Liver (tissue), 9 donors: ENCODE results near the gene CYB5R4. TPM values are rescaled to one million over a fixed set of nuclear protein-coding genes. Genes with fewer than 3 reads are reported as not detected.

ENCODE experiments used
- DNase-seq: peaks from one replicate; pipeline ENCODE4 v3.0.0-alpha.2; 2017; ENCODE audit warnings: low spot score
- H3K27ac ChIP-seq, 2 donors: one replicate each; pipeline ENCODE4 v1.7.0; 2013; ENCODE audit warnings: inconsistent platforms in 2 of 2, low read length in 2 of 2, control low read depth in 1 of 2, low read depth in 1 of 2, mild to moderate bottlenecking in 1 of 2
- H3K27me3 ChIP-seq, 4 donors: one replicate each; pipeline versions ENCODE4 v1.6.1 to v1.7.0; 2013; ENCODE audit warnings: low read length in 3 of 4, inconsistent platforms in 1 of 4, mild to moderate bottlenecking in 1 of 4, moderate library complexity in 1 of 4; ENCODE audit not compliant: control insufficient read depth in 4 of 4, insufficient read depth in 4 of 4
- H3K36me3 ChIP-seq, 4 donors: one replicate each; pipeline versions ENCODE4 v1.6.1 to v1.7.0; 2013; ENCODE audit warnings: low read length in 3 of 4, mild to moderate bottlenecking in 3 of 4, low read depth in 1 of 4, moderate library complexity in 1 of 4; ENCODE audit not compliant: control insufficient read depth in 4 of 4, insufficient read depth in 3 of 4
- H3K4me1 ChIP-seq, 4 donors: one replicate each; pipeline versions ENCODE4 v1.6.1 to v1.7.0; 2013; ENCODE audit warnings: low read length in 3 of 4, mild to moderate bottlenecking in 3 of 4, moderate library complexity in 1 of 4; ENCODE audit not compliant: control insufficient read depth in 4 of 4, insufficient read depth in 4 of 4
- H3K4me3 ChIP-seq, 3 donors: one replicate each; pipeline versions ENCODE4 v1.6.1 to v1.7.0; 2013; ENCODE audit warnings: low read length in 3 of 3, control low read depth in 1 of 3, low read depth in 1 of 3, mild to moderate bottlenecking in 1 of 3
- H3K9ac ChIP-seq, 2 donors: one replicate each; pipeline ENCODE4 v1.7.0; 2013; ENCODE audit warnings: low read length in 2 of 2, mild to moderate bottlenecking in 2 of 2, moderate library complexity in 2 of 2, control low read depth in 1 of 2, low read depth in 1 of 2
- H3K9me3 ChIP-seq, 4 donors: one replicate each; pipeline versions ENCODE4 v1.6.1 to v1.7.0; 2013; ENCODE audit warnings: low read length in 3 of 4; ENCODE audit not compliant: control insufficient read depth in 4 of 4
- ATF3 ChIP-seq: IDR thresholded peaks from 2 replicates; pipeline ENCODE4 v1.6.1; 2016; ENCODE audit warnings: antibody characterized with exemption
- EGR1 ChIP-seq, 2 donors: IDR thresholded peaks; 2 replicates each; pipeline ENCODE4 v1.6.1; 2016 to 2018; ENCODE audit warnings: antibody characterized with exemption in 2 of 2, low read depth in 2 of 2
- FOXA1 ChIP-seq: IDR thresholded peaks from 2 replicates; pipeline ENCODE4 v1.6.1; 2016; ENCODE audit warnings: antibody characterized with exemption
- FOXA2 ChIP-seq: IDR thresholded peaks from 2 replicates; pipeline ENCODE4 v1.6.1; 2016; ENCODE audit warnings: antibody characterized with exemption
- GABPA ChIP-seq, 2 donors: IDR thresholded peaks in 1 of 2; conservative IDR thresholded peaks in 1 of 2; 2 replicates each; pipeline ENCODE4 v1.6.1; 2016; ENCODE audit warnings: antibody characterized with exemption in 2 of 2, mild to moderate bottlenecking in 1 of 2, moderate library complexity in 1 of 2
- HNF4A ChIP-seq, 2 donors: conservative IDR thresholded peaks; 2 replicates each; pipeline ENCODE4 v1.6.1; 2016; ENCODE audit warnings: antibody characterized with exemption in 2 of 2, mild to moderate bottlenecking in 2 of 2
- HNF4G ChIP-seq: IDR thresholded peaks from 2 replicates; pipeline ENCODE4 v1.6.1; 2016; ENCODE audit warnings: antibody characterized with exemption
- JUND ChIP-seq, 2 donors: IDR thresholded peaks; 2 replicates each; pipeline ENCODE4 v1.6.1; 2016; ENCODE audit warnings: antibody characterized with exemption in 2 of 2
- NR2F2 ChIP-seq: IDR thresholded peaks from 2 replicates; pipeline ENCODE4 v1.6.1; 2016; ENCODE audit warnings: antibody characterized with exemption
- RAD21 ChIP-seq, 2 donors: IDR thresholded peaks; 2 replicates each; pipeline ENCODE4 v1.6.1; 2016; ENCODE audit warnings: antibody characterized with exemption in 2 of 2, mild to moderate bottlenecking in 2 of 2
- REST ChIP-seq: IDR thresholded peaks from 2 replicates; pipeline ENCODE4 v1.6.1; 2016; ENCODE audit warnings: antibody characterized with exemption, mild to moderate bottlenecking
- RXRA ChIP-seq, 2 donors: IDR thresholded peaks; 2 replicates each; pipeline ENCODE4 v1.6.1; 2017 to 2018; ENCODE audit warnings: antibody characterized with exemption in 2 of 2, mild to moderate bottlenecking in 1 of 2
- SP1 ChIP-seq: IDR thresholded peaks from 2 replicates; pipeline ENCODE4 v1.6.1; 2018; ENCODE audit warnings: antibody characterized with exemption, mild to moderate bottlenecking
- TAF1 ChIP-seq: conservative IDR thresholded peaks from 2 replicates; pipeline ENCODE4 v1.6.1; 2016; ENCODE audit warnings: antibody characterized with exemption, mild to moderate bottlenecking
- YY1 ChIP-seq: IDR thresholded peaks from 2 replicates; pipeline ENCODE4 v1.6.1; 2016; ENCODE audit warnings: antibody characterized with exemption, mild to moderate bottlenecking
- WGBS: extraction: QIAGEN DNeasy Blood & Tissue Kit; methylation state at CpG from one replicate; pipeline ENCODE4 v1.1.7; 2013; 5-methylcytosine and 5-hydroxymethylcytosine counted together
- polyA plus RNA-seq, 2 donors: library from polyadenylated mRNA; stranded (reverse) in 1 of 2; unstranded in 1 of 2; fragments of 200-250 nt in 1 of 2; fragments of >200 nt in 1 of 2; fragmentation: Nextera tagmentation in 1 of 2; extraction: Ambion mirVana in 1 of 2; gene quantifications; one replicate each; pipeline versions ENCODE4 v1.2.1 to v1.2.3, GENCODE V29; 2013 to 2015
- total RNA-seq, 2 donors: library from RNA; depleted of rRNA; stranded (reverse); fragments of >200 nt; gene quantifications; one replicate each; pipeline ENCODE4 v1.2.3, GENCODE V29; 2014
- TF ChIP-seq, protein P1 (sequence below): fragments of 150-350 bp; IDR thresholded peaks from 2 replicates; pipeline ENCODE4 v1.5.1; 2017; ENCODE audit warnings: improper control_type of control experiment, low read depth, low read length; ENCODE audit not compliant: missing input control
- TF ChIP-seq, protein P2 (sequence below): IDR thresholded peaks from 2 replicates; pipeline ENCODE4 v1.6.1; 2016; ENCODE audit warnings: antibody characterized with exemption
- TF ChIP-seq, protein P3 (sequence below): IDR thresholded peaks from 2 replicates; pipeline ENCODE4 v1.6.1; 2016; ENCODE audit warnings: antibody characterized with exemption
- donor health status: healthy.
- donor health status: healthy.
- donor health status: healthy.
- donor health status: healthy.
- donor health status: healthy.

Gene CYB5R4
- total and polyA plus RNA-seq, 4 donors: 3.4 to 7.8 (median 5.4) TPM

- DNase-seq: no peak
- Histone ChIP-seq H3K9ac (no peak overlapping the region), H3K9me3 (no peaks in the 10 kb centered on the region), H3K4me1 (no peaks in the 10 kb centered on the region), H3K36me3 (no peaks in the 10 kb centered on the region), H3K4me3 (no peak overlapping the region), H3K27me3 (peaks cover 0 to 10% (median 0%) of the 10 kb centered on the region in 4 donors), H3K27ac (no peak overlapping the region)
- WGBS: 80% methylated on average over 2 of the region's 2 CpGs
- TF ChIP-seq TAF1 (no peak), ATF3 (no peak), EGR1 (IDR thresholded peaks at IDR 0.05; ENCODE audit: low read depth in 2 of 2) (no peak), RAD21 (IDR thresholded peaks at IDR 0.05) (no peak), SP1 (no peak), FOXA2 (no peak), REST (no peak), FOXA1 (no peak), HNF4A (conservative IDR thresholded peaks at IDR 0.05) (no peak), JUND (IDR thresholded peaks at IDR 0.05) (no peak), YY1 (no peak), HNF4G (no peak), GABPA (IDR thresholded peaks at IDR 0.05 in 1 of 2, conservative IDR thresholded peaks at IDR 0.05 in 1 of 2) (no peak), RXRA (IDR thresholded peaks at IDR 0.05) (no peak), NR2F2 (no peak)
- TF ChIP-seq, protein P1, sequence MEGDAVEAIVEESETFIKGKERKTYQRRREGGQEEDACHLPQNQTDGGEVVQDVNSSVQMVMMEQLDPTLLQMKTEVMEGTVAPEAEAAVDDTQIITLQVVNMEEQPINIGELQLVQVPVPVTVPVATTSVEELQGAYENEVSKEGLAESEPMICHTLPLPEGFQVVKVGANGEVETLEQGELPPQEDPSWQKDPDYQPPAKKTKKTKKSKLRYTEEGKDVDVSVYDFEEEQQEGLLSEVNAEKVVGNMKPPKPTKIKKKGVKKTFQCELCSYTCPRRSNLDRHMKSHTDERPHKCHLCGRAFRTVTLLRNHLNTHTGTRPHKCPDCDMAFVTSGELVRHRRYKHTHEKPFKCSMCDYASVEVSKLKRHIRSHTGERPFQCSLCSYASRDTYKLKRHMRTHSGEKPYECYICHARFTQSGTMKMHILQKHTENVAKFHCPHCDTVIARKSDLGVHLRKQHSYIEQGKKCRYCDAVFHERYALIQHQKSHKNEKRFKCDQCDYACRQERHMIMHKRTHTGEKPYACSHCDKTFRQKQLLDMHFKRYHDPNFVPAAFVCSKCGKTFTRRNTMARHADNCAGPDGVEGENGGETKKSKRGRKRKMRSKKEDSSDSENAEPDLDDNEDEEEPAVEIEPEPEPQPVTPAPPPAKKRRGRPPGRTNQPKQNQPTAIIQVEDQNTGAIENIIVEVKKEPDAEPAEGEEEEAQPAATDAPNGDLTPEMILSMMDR: no peak
- TF ChIP-seq, protein P2, sequence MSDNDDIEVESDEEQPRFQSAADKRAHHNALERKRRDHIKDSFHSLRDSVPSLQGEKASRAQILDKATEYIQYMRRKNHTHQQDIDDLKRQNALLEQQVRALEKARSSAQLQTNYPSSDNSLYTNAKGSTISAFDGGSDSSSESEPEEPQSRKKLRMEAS: no peak
- TF ChIP-seq, protein P3, sequence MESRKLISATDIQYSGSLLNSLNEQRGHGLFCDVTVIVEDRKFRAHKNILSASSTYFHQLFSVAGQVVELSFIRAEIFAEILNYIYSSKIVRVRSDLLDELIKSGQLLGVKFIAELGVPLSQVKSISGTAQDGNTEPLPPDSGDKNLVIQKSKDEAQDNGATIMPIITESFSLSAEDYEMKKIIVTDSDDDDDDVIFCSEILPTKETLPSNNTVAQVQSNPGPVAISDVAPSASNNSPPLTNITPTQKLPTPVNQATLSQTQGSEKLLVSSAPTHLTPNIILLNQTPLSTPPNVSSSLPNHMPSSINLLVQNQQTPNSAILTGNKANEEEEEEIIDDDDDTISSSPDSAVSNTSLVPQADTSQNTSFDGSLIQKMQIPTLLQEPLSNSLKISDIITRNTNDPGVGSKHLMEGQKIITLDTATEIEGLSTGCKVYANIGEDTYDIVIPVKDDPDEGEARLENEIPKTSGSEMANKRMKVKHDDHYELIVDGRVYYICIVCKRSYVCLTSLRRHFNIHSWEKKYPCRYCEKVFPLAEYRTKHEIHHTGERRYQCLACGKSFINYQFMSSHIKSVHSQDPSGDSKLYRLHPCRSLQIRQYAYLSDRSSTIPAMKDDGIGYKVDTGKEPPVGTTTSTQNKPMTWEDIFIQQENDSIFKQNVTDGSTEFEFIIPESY: no peak
Measured at GRCh38 chr6:84013354-84013753, 153.9 kb downstream of the CYB5R4 start.
